C4-2B (cell line): ENCODE measurements around the gene FRMD5.

ENCODE experiments used
- ZFX ChIP-seq: fragments of 450-650 bp; IDR thresholded peaks from 2 replicates; pipeline ENCODE4 v1.6.1; 2017
- TF ChIP-seq, protein P1 (sequence below): fragments of 450-650 bp; conservative IDR thresholded peaks from 2 replicates; pipeline ENCODE4 v1.5.1; 2017; ENCODE audit warnings: mild to moderate bottlenecking

DNA sequence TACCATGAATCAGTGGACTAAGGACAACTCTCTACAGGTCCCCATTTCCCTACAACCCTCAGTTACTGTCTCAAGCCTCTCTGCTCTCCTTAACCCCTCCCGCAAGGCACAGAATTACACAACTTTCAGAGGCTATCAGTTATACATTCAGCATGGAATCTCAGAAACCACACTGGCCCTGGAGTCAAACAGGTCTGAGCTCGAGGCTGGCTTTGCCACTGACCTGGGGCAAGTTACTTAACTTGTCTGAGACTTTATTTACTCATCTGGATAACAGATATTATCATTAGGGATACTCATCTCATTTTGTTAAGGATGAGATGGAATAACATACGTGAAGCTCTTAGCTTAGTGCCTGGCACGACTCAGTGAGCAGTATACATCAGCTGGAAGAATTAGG is 273.1 kb downstream of the FRMD5 start:
- TF ChIP-seq, protein P1, sequence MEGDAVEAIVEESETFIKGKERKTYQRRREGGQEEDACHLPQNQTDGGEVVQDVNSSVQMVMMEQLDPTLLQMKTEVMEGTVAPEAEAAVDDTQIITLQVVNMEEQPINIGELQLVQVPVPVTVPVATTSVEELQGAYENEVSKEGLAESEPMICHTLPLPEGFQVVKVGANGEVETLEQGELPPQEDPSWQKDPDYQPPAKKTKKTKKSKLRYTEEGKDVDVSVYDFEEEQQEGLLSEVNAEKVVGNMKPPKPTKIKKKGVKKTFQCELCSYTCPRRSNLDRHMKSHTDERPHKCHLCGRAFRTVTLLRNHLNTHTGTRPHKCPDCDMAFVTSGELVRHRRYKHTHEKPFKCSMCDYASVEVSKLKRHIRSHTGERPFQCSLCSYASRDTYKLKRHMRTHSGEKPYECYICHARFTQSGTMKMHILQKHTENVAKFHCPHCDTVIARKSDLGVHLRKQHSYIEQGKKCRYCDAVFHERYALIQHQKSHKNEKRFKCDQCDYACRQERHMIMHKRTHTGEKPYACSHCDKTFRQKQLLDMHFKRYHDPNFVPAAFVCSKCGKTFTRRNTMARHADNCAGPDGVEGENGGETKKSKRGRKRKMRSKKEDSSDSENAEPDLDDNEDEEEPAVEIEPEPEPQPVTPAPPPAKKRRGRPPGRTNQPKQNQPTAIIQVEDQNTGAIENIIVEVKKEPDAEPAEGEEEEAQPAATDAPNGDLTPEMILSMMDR = no peak
- TF ChIP-seq ZFX = no peak
